ENCODE results near the gene PRSS12. TPM values are rescaled to one million over a fixed set of nuclear protein-coding genes. Genes with fewer than 3 reads are reported as not detected.

PRSS12 gene
- total and polyA plus RNA-seq, 2 donors (not counting 1 experiment from before 2014, with no cell fraction given): not detected

DNA sequence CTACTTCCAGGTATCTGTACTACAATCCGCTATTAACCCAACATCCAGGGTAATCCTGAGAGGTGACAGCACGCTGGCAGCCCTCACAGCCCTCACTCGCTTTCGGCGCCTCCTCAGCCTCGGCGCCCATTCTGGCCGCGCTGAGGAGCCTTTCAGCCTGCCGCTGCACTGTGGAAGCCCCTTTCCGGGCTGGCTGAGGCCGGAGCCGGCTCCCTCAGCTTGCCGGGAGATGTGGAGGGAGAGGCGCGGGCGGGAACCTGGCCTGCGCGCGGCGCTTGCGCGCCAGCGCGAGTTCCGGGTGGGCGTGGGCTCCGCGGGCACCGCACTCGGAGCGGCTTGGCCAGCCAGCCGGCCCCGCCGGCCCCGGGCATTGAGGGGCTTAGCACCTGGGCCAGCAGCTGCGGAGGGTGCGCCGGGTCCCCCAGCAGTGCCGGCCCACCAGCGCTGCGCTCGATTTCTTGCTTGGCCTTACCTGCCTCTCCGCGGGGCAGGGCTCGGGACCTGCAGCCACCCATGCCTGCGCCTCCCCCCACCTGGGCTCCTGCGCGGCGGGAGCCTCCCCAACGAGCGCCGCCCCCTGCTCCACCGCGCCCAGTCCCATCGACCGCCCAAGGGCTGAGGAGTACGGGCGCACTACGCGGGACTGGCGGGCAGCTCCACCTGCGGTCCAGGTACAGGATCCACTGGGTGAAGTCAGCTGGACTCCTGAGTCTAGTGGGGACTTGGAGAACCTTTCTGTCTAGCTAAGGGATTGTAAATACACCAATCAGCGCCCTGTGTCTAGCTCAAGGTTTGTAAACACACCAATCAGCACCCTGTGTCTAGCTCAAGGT lies 87.3 kb downstream of the PRSS12 start:
- peaks cover 0 to 6% (median 1%) of the 10 kb centered on the region in 3 donors for H3K9me3 ChIP-seq (ENCODE audit: control extremely low read depth in 1 of 3, control insufficient read depth in 2 of 3, insufficient read depth in 1 of 3, low read length in 2 of 3)
- POLR2A ChIA-PET: no interaction called here
- peak overlapping the region; percentile 57 for H3K4me2 ChIP-seq (replicated peaks; ENCODE audit: low read depth, low read length, poor library complexity, severe bottlenecking)
- no peak overlapping the region for H3K27ac ChIP-seq (ENCODE audit: low read length in 2 of 2)
- no peak for ATAC-seq (ENCODE audit: low read depth)
- TF ChIP-seq CTCF (IDR thresholded peaks at IDR 0.05) (no peak), EZH2 (IDR thresholded peaks at IDR 0.05; ENCODE audit: borderline replicate concordance, insufficient read depth, low read depth, low read length, poor library complexity, severe bottlenecking) (no peak)
- H3K36me3 ChIP-seq (replicated peaks in 1 of 2; ENCODE audit: control extremely low read depth in 1 of 2, control insufficient read depth in 1 of 2, extremely low read depth in 1 of 2, insufficient read depth in 2 of 2, low read length in 1 of 2): no peaks in the 10 kb centered on the region
- Mint-ChIP-seq H3K9me3 (ENCODE audit: insufficient read depth) (no peaks in the 10 kb centered on the region), H3K27ac (no peak overlapping the region), H3K4me3 (peak overlapping the region; percentile 63), H3K27me3 (peaks cover 34% of the 10 kb centered on the region), H3K4me1 (peaks cover under 1% of the 10 kb centered on the region)
- WGBS (ENCODE audit: insufficient coverage): 32% methylated on average over 63 of the region's 64 CpGs
- intact Hi-C loops (cut with micrococcal nuclease): no loop called here
- no peaks in the 10 kb centered on the region for H3K4me1 ChIP-seq (ENCODE audit: control insufficient read depth in 2 of 2, insufficient read depth in 2 of 2, low read length in 2 of 2)
- H3K79me2 ChIP-seq (ENCODE audit: control insufficient read depth, insufficient read depth, low read length): no peaks in the 10 kb centered on the region
- H3K27me3 ChIP-seq (replicated peaks in 1 of 4; ENCODE audit: control extremely low read depth in 1 of 4, control insufficient read depth in 3 of 4, insufficient read depth in 4 of 4, low read length in 3 of 4): peaks cover 0 to 16% (median 3%) of the 10 kb centered on the region in 4 experiments
- peak overlapping the region in 4 of 5 experiments; percentile 3 to 48 (median 32) for H3K4me3 ChIP-seq (ENCODE audit: control extremely low read depth in 1 of 5, extremely low read depth in 1 of 5, insufficient read depth in 1 of 5, low read depth in 2 of 5, low read length in 4 of 5)
- peak overlapping the region; percentile 30 for H3K9ac ChIP-seq (ENCODE audit: low read length)
- DNase-seq: no peak
- peak overlapping the region; percentile 57 for H2AFZ ChIP-seq (ENCODE audit: insufficient read depth, low read depth, low read length, poor library complexity, severe bottlenecking)
- CTCF ChIA-PET: interaction anchor here (0.8 kb wide), 1 partner anchor 9 kb away, joined by 4 read pairs; no protein-coding TSS in a partner anchor
- no peaks in the 10 kb centered on the region for H4K20me1 ChIP-seq (ENCODE audit: control insufficient read depth, insufficient read depth, low read length, poor library complexity, severe bottlenecking)

DNA sequence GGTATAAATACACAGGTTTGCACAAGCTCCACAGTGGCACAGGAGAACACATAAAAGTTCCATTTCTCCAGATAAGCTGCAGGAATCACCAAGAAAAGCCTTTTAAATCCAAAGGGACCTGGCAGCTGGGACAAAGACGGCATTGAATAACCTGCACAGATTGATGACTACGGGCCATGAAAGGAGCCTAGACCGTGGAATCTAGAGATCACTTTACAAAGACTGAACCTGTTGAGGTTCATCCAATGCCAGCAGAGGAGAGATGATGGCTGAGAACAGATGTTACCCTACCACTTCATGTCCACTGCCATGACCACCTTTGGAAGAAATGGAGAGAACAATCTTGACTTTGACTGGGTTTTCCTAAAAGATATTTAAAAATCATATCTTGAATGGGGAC lies 88.7 kb downstream of the PRSS12 start:
- DNase-seq (no peak), ATAC-seq (ENCODE audit: low read depth) (no peak)
- H3K27ac Mint-ChIP-seq: no peak overlapping the region
- WGBS (ENCODE audit: insufficient coverage): 100% methylated on average over 3 of the region's 3 CpGs
- Histone ChIP-seq H3K4me2 (replicated peaks; ENCODE audit: low read depth, low read length, poor library complexity, severe bottlenecking) (no peak overlapping the region), H3K9me3 (ENCODE audit: control extremely low read depth in 1 of 3, control insufficient read depth in 2 of 3, insufficient read depth in 1 of 3, low read length in 2 of 3) (peaks cover 0 to 6% (median 1%) of the 10 kb centered on the region in 3 donors), H3K27me3 (replicated peaks in 1 of 4; ENCODE audit: control extremely low read depth in 1 of 4, control insufficient read depth in 3 of 4, insufficient read depth in 4 of 4, low read length in 3 of 4) (peaks cover 0 to 16% (median 3%) of the 10 kb centered on the region in 4 experiments), H3K4me3 (ENCODE audit: control extremely low read depth in 1 of 5, extremely low read depth in 1 of 5, insufficient read depth in 1 of 5, low read depth in 2 of 5, low read length in 4 of 5) (no peak overlapping the region), H4K20me1 (ENCODE audit: control insufficient read depth, insufficient read depth, low read length, poor library complexity, severe bottlenecking) (no peaks in the 10 kb centered on the region), H3K27ac (ENCODE audit: low read length in 2 of 2) (no peak overlapping the region), H3K79me2 (ENCODE audit: control insufficient read depth, insufficient read depth, low read length) (no peaks in the 10 kb centered on the region), H3K36me3 (replicated peaks in 1 of 2; ENCODE audit: control extremely low read depth in 1 of 2, control insufficient read depth in 1 of 2, extremely low read depth in 1 of 2, insufficient read depth in 2 of 2, low read length in 1 of 2) (no peaks in the 10 kb centered on the region), H3K4me1 (ENCODE audit: control insufficient read depth in 2 of 2, insufficient read depth in 2 of 2, low read length in 2 of 2) (no peaks in the 10 kb centered on the region), H2AFZ (ENCODE audit: insufficient read depth, low read depth, low read length, poor library complexity, severe bottlenecking) (no peak overlapping the region), H3K9ac (ENCODE audit: low read length) (no peak overlapping the region)
- peaks cover 32% of the 10 kb centered on the region for H3K27me3 Mint-ChIP-seq
- peak overlapping the region; percentile 5 for H3K4me3 Mint-ChIP-seq
- ChIA-PET POLR2A (no interaction called here), CTCF (no interaction called here)
- intact Hi-C loops (cut with micrococcal nuclease): no loop called here
- no peaks in the 10 kb centered on the region for H3K4me1 Mint-ChIP-seq
- H3K9me3 Mint-ChIP-seq (ENCODE audit: insufficient read depth): no peaks in the 10 kb centered on the region
- TF ChIP-seq EZH2 (IDR thresholded peaks at IDR 0.05; ENCODE audit: borderline replicate concordance, insufficient read depth, low read depth, low read length, poor library complexity, severe bottlenecking) (no peak), CTCF (IDR thresholded peaks at IDR 0.05) (no peak)
